Measurements from ENCODE around the gene SCAMP5.

DNA sequence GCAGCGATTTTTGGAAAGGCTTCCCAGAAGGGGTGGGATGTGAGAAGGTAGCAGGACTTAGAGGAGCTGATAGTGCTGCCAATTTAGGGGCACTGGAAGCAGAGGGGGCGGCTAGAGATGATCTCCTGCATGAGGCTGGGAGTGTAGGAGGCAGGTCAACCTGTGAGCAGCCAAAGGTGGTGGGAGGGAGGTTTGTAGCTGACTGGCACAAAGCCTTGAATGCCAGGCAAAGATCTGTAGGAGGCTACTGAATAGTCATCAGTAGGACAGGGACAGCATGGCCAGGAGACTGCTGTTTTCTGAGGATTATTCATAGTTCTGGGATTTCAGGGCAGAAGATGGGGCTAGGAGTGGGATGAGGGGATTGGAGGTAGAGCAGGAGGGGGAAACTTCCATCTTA is 2.2 kb downstream of the SCAMP5 start:
- TF ChIP-seq POLR2A (IDR thresholded peaks at IDR 0.05; ENCODE audit: low read length) (no peak), GATA1 (IDR thresholded peaks at IDR 0.05; ENCODE audit: low read depth, low read length) (no peak)

Measured in erythroblast (primary cell).